SU-DHL-6 (cell line): ENCODE measurements around the gene CORO2A.

ENCODE experiments used
- CTCF ChIP-seq: fragments of 200-600 bp; sonication (generic); IDR thresholded peaks from one replicate; pipeline ENCODE4 v1.5.1; 2017; ENCODE audit warnings: antibody characterized with exemption, mild to moderate bottlenecking, low read length, moderate library complexity; ENCODE audit not compliant: insufficient read depth, poor library complexity, severe bottlenecking
- EZH2phosphoT487 ChIP-seq: fragments of 200-600 bp; sonication (generic), shearing (Covaris generic); conservative IDR thresholded peaks from 2 replicates; pipeline ENCODE4 v1.6.1; 2018; ENCODE audit warnings: mild to moderate bottlenecking, antibody characterized with exemption, low read length, moderate library complexity, mixed read lengths

- TF ChIP-seq CTCF (no peak), EZH2phosphoT487 (no peak)
Measured at GRCh38 chr9:98225015-98225442, 32.6 kb upstream of the CORO2A start.
